KG1 (cell line): ENCODE data around the gene PFKFB3.
"Not testable (repeated sequence)": the region's sequence is repeated elsewhere in the genome, so short reads cannot be mapped to it uniquely, and the experiment has no call there.

Experiments
- DNase-seq: peaks from one replicate; lab custom pipeline; 2025; lab: John Stamatoyannopoulos, UW

PFKFB3 gene

GRCh38 chr10:6202684-6203330 is at the start of gene PFKFB3:
Gene PFKFB3 (plus strand): TSS chr10:6202932. CDS start chr10:6203261, 329 bp downstream.
- peak; percentile 66 for DNase-seq

DNA sequence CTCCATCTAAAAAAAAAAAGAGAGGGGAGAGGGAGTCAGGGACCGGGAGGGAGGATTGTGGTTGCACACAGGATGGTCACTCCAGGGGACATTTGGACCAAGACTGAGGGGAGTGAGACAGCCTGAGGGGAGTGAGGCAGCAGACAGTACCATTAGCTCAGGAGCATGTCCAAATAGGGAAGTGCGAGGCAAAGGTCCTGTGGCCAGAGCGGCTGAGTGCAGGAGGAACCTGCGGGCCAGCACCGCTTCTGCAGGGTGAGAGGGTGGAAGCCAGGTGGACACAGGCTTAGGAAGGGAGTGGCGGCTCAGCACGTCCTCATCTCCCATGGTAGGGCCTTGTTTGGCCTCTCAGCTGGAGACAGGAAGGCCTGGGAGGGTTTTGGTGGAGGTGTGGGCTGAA is 48.9 kb upstream of the PFKFB3 start:
- no peak for DNase-seq

- DNase-seq = no peak
Observed at GRCh38 chr10:6154566-6154965, 48.2 kb upstream of the PFKFB3 start.

- DNase-seq = no peak
Observed at GRCh38 chr10:6158276-6158675, 44.5 kb upstream of the PFKFB3 start.

DNA sequence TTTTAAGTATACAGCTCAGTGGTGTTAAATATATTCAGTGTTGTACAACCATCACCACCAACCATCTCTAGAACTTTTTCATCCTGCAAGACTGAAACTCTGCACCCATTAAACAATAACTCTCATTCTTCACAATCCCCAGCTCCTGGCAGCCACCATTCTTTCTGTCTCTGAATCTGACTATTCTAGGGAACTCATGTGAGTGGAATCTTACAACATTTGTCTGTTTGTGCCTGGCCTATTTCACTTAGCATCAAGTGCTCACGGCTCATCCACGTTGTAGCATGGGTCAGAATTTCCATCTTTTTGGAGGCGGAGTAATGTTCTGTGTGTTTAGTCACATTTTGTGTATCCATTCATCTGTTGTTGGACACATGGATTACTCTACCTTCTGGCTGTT is 40.8 kb upstream of the PFKFB3 start:
- no peak for DNase-seq

DNA sequence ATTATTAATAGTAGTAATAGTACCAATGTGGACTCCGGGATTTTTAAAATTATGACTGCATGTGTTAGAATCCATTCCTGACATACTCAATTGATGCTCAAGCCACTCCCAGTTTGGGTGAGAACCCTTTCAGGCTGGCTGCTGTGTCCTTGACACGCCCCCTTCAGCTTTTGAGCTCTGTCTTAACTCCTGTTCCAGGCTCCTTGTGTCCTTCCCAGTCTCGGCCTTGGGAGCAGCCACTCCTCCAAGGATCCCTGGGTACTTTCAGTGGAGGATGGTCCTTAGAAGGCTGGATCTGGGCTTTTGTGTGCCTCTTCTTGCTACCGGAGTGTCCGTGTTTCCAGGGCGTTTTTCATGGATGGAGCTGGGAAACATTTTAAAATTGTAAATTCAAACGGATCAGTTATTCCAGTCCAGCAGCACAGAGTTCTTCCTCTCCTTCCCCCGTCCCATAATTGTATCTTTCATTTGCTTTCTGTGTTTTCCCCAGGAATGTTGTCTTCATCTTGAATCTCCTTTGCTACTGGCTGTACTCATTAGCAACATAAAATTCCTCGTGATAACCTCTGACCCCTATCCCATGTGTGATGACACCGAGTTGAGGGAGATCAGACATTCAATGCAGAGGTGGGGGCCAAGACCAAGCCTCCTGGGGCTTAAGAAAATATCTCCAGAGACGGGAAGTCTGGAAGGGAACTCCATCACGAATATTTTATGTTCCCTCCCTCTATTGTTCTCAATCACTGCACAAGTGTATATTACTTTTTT is 40.0 kb upstream of the PFKFB3 start:
- DNase-seq = no peak

GRCh38 chr10:6163364-6164270 is 39.1 kb upstream of the PFKFB3 start:
- peak; percentile 91 for DNase-seq

GRCh38 chr10:6164271-6165095 is 38.2 kb upstream of the PFKFB3 start:
- DNase-seq = no peak

DNA sequence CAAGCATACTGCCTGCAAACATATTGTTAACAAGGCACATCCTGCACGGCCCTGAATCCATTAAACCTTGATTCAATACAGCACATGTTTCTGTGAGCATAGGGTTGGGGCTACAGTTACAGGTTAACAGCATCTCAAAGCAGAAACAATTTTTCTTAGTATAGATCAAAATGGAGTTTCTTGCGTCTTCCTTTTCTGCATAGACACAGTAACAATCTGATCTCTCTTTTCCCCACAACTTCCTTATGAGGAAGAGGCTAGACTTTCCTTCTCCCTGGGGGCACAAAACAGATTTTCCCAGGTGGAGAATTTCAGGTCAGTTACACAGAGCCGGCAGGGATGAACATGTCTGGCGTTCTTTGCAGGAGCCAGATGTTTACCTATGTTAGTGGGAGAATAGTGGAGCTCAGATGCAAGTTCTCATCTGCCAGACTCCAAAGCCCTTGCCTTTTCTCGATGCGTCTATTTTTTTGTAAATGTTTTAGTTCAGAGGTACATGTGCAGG is 37.5 kb upstream of the PFKFB3 start:
- DNase-seq = no peak

- DNase-seq = not testable (repeated sequence)
Observed at GRCh38 chr10:6165933-6166332, 36.8 kb upstream of the PFKFB3 start.

GRCh38 chr10:6167456-6167855 is 35.3 kb upstream of the PFKFB3 start:
- DNase-seq = no peak

- no peak for DNase-seq
Observed at GRCh38 chr10:6168084-6168483, 34.6 kb upstream of the PFKFB3 start.

GRCh38 chr10:6170638-6171037 is 32.1 kb upstream of the PFKFB3 start:
- DNase-seq = no peak

DNA sequence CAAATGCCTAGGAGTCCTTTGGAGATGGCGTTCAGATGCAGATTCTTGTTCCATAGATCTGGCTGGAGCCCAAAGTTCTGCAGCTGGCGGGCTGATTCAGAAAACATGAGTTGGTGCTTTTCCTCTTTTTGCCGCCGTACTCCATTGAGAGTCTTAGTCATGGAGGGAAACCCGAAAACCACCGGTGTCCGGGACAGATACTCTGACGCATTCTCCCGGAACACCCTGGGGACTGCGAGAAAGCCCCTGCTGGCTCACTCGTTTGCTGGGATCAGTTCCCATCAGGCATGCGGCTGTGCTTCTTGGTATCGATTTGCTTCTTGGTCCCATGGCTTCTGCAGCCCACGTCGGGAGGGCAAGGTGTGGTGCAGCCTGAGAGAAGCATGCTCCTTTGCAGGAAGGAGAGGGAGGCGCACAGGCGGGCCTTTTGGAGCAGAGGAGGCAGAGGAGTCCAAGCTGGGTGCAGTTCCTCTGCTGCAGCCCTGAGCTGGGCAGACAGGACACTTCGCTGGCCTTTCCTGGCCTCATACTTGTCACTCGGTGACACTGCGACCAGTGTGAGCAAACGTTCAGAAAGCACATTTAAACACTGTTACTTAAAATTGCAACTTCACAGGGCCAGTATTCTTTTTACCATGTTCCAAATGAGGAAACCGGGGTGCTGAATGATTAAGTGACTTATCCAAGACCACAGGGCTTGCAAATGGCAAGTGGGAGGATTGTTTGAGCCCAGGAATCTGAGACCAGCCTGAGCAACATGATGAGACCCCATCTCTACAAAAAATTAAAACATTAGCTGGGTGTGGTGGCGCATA is 30.6 kb upstream of the PFKFB3 start:
- DNase-seq = peak; percentile 49

GRCh38 chr10:6173203-6173602 is 29.5 kb upstream of the PFKFB3 start:
- no peak for DNase-seq

DNA sequence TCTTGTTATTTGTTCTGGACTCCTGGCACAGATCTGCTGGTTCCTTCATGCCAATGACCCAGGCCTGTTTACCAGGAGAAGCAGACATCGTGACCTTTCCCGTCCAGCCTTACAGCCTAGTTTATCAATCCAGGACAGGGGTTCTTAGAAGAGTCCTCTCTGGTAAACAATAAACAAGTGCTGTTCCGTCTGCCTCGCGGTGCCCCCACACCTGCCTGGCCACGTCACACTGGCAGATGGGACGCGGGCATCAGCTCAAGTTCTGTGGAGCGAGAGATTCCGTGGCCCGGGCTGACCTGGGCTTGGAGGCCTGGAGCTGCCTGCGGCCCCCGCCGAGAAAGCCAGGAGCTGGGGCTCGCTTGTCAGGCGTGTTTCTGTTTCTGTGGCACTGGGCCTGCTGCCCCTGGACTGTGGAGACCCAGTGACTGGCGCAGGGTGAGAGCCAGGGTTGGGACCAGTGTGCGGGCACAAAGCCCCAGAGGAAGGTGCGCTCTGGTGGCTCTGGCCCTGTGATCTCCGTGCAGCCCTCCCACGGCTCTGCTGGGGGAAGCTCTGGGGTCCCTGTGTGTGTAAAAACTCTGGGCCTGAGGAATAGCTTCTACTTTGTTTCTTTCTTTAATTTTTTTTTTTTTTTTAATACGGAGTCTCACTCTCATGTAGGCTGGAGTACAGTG is 28.4 kb upstream of the PFKFB3 start:
- no peak for DNase-seq

DNA sequence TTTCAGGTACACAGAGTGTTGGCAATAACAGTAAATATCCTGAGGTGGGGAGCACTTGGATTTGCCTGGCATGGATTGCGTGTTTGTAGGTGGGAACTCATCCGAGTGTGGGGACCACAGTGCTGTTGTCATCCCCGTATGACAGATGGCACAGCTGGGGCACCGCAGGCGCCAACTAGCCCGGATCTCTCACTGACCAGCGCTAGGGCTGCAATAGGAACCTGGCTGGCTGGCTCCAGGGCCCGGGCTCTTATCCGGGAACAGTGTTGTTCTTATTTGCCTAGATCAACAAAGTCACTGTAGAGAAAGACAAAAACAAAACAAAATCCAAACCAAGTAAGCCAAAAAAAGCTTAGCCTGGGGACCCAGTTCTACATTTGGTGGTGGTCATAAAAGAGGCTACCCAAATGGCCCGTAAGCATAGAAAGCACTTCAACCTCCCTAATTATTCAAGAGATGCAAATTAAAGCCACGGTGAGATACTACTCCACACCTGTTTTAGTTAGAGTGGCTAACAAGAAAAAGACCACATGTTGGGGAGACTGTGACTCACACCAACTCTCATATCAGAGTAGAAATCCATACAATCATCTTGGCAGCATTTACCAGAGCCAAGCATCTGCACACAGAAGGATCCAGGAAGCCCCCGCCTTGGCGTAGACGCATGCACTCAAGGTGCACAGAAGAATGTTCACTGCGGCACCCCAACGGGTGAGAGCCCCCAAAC is 27.2 kb upstream of the PFKFB3 start:
- no peak for DNase-seq

GRCh38 chr10:6176691-6177231 is 26.0 kb upstream of the PFKFB3 start:
- DNase-seq = no peak

- DNase-seq = no peak
Observed at GRCh38 chr10:6177880-6178281, 24.9 kb upstream of the PFKFB3 start.
